Hematopoietic multipotent progenitor cell (in vitro differentiated cells): ENCODE results near the gene ISYNA1. TPM values are rescaled to one million over a fixed set of nuclear protein-coding genes. Genes with fewer than 3 reads are reported as not detected.
A peak's percentile ranks its signal among the peaks of the same experiment; 100 is the strongest.

Experiments used
- DNase-seq, 3 donors: peaks; one replicate each; pipeline ENCODE4 v3.0.0-alpha.2; 2011 to 2015; ENCODE audit warnings: low read depth in 2 of 3, low spot score in 2 of 3
- total RNA-seq: library from RNA; depleted of rRNA; stranded (reverse); fragments of >200 nt; gene quantifications from one replicate; pipeline ENCODE4 v1.2.3, GENCODE V29; 2012

The ISYNA1 gene
- 109 TPM for total RNA-seq

- DNase-seq: peak in 1 of 3 donors; percentile 48
These were observed at the start of gene ISYNA1 for GRCh38 chr19:18437491-18438330. Gene ISYNA1, minus strand, starts transcription at chr19:18438133. Its CDS starts 154 bp downstream, at chr19:18437979.

DNA sequence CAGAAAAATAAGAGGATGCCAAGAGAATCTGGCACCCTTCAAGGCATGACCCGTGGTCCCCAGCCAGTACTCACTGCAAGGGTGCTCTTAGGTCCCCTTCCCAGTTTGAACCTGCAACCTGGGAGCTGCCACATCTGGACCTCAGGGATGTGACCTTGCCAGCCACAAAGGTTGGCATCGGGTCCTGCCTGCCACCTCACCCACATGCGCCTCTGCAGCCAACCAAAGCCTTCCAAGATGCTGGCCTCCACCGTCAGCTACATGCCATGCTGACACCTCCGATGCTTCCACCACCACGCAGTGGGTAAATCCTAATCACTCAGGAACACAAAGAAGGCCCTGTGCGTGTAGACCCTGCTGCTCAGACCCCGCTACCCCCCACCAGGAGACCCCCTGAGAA is 48.8 kb upstream of the ISYNA1 start:
- no peak for DNase-seq

DNA sequence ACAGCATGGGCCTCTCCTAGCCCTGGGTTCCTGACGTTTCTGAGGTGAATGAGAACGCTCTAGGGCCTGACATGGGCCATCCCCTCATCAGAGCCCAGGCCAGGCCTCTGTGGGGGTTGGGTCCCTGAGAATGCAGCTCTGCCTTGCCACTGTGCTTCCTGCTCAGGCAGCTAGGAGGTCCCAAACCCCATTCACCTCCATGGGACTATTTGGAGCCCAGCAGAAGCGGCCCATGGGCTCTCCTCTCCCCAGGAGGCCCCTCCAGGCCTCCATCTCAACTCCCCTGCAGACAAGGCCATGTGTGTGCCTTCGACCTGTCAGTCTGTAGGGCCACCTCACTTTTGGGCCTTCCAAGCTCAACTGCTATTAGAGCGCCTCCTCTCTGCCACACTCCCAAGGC is 47.1 kb upstream of the ISYNA1 start:
- DNase-seq: no peak

- no peak for DNase-seq
These were observed 45.4 kb upstream of the ISYNA1 start for GRCh38 chr19:18483119-18483890.

GRCh38 chr19:18481505-18482222 is 43.7 kb upstream of the ISYNA1 start:
- no peak for DNase-seq

- no peak for DNase-seq
These were observed 42.2 kb upstream of the ISYNA1 start for GRCh38 chr19:18480006-18480691.

- peak in 1 of 3 donors; percentile 44 for DNase-seq
These were observed 40.8 kb upstream of the ISYNA1 start for GRCh38 chr19:18478545-18479311.

GRCh38 chr19:18477974-18478373 is 40.0 kb upstream of the ISYNA1 start:
- DNase-seq: no peak

- no peak for DNase-seq
These were observed 39.3 kb upstream of the ISYNA1 start for GRCh38 chr19:18477042-18477779.

GRCh38 chr19:18476507-18477041 is 38.6 kb upstream of the ISYNA1 start:
- DNase-seq: no peak

- DNase-seq: no peak
These were observed 37.9 kb upstream of the ISYNA1 start for GRCh38 chr19:18475762-18476331.

DNA sequence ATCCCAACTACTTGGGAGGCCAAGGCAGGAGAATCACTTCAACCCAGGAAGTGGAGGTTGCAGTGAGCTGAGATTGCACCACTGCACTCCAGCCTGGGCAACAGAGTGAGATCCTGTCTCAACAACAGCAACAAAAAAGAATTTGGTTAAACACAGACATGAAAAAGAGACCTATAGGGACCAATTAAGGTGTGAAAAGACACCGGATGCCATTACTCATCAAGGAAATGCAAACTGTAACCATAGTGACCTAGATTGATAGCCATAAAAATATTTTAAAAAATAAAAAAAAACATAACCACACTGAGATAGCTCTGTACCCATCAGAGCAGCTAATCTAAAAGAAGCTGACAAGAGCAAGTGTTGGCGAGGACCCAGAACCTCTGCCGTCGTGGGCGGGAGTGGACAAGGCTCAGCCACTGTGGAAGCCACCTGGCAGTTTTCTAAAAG is 37.1 kb upstream of the ISYNA1 start:
- no peak for DNase-seq

DNA sequence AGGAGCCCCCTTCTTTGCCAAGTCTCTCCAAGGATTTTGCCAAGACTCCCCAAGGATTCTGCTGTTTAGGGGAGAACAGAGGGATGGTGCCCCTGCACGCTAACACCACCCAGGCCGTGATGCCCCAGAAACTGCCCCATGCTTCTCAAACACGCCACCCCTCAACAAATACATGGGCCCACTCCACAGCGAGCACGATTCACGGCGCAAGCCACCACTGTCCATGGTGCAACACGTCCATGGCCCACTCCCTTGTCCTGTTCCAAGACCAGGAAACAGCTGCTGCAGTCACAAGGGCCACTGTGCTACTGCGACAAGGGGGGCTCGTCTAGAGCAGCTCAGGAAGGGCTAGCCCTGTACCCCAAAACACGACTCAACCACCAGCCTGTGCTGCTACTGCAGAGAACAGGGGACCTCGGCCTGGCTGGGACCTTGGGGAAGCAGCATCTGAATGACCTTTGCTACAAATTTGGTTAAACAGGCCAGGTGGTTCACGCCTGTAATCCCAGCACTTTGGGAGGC is 36.5 kb upstream of the ISYNA1 start:
- DNase-seq: no peak

DNA sequence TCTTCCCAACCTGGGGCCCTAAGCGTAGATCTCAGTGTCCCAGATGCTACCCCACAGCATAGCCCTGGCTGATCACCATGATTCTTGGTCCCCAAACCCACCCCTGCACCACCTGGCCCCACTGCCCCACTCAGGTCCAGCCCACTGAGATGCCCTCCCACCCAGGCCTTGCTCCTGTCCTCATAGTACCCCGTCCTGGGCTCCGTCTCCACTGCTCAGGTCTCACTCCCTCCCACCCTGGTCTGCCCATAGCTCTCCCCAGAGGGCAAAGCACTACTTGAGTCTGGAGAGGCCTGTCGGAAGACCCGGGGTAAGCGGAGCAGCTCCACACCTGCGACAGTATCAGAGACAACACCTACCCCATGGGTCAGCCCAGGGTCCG is 35.8 kb upstream of the ISYNA1 start:
- no peak for DNase-seq

GRCh38 chr19:18473003-18473705 is 35.2 kb upstream of the ISYNA1 start:
- no peak for DNase-seq

DNA sequence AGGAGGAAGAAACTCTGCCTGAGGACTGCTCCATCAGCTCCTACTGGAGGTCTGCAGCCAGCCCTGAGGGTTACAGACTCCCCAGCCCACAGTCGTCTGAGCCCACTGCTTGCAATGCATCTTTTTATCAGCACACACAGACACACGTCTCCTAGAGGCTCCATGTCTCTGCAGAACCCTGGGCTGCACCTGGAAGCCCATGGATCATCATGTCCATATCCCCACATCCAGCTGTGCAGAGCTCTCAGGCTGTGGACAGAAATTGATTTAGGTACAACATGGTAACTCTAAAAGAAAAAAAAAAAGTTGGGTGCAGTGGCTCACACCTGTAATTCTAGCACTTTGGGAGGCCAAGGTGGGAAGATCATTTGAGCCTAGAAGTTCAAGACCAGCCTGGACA is 32.9 kb upstream of the ISYNA1 start:
- DNase-seq: no peak

DNA sequence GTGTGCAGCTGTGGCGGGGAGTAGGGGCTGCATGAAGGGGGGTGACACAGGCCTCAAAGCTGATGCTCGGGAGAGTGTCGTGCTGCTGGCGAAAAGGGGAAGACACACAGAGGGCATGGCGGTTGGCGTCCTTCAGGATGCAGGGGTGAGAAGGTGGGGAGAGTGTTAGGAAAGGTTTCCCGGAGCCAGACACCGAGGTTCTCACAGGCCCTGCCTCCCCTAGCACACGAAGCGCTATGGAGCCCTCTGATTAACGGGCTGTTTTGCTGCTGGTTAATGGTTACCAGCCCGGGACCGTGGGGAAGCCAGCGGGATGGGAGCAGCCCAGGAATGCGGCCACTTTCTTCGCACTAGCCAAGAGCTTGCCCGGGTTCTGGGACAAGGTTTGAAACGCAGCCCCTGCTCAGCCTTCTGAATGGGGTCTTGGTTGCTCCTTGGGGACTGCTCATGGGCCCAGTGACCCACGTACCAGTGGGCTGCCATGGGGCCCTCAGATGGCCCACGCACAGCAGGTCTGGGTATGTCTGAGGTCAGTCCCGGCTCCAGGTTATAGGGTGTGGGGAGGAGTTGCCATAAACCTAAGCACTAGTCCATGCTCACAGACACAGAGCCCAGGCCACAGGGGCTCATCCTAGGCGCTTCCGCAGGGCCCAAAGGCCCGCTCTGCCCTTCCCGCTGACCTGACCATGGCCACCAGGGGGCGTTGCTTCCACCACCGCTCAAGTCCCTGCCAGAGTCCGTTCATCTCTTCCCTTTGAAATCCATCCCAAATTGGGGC is 31.3 kb upstream of the ISYNA1 start:
- peak; percentile 43 to 63 (median 52) for DNase-seq
